Thyroid gland (tissue), 4 donors: ENCODE measurements around the gene DDX53. TPM values are rescaled to one million over a fixed set of nuclear protein-coding genes. Genes with fewer than 3 reads are reported as not detected.

Experiments
- DNase-seq, 2 donors: peaks; one replicate each; pipeline ENCODE4 v3.0.0-alpha.2; 2019
- H3K27ac ChIP-seq, 3 donors: fragments of 200-600 bp; sonication (generic); 1 replicate in 2 of 3; 2 replicates in 1 of 3; pipeline ENCODE4 v1.5.1; 2016 to 2019; ENCODE audit warnings: mild to moderate bottlenecking in 1 of 3, moderate library complexity in 1 of 3
- H3K27me3 ChIP-seq: fragments of 200-600 bp; sonication (generic); one replicate; pipeline ENCODE4 v1.5.1; 2019
- H3K36me3 ChIP-seq, 2 donors: fragments of 200-600 bp; sonication (generic); one replicate each; pipeline ENCODE4 v1.5.1; 2016 to 2019
- H3K4me1 ChIP-seq, 2 donors: fragments of 200-600 bp; sonication (generic); one replicate each; pipeline ENCODE4 v1.5.1; 2017 to 2019
- H3K4me3 ChIP-seq, 3 donors: fragments of 200-600 bp; sonication (generic); replicated peaks in 1 of 3; 1 replicate in 2 of 3; 2 replicates in 1 of 3; pipeline ENCODE4 v1.5.1; 2016; ENCODE audit warnings: mild to moderate bottlenecking in 1 of 3
- H3K9me3 ChIP-seq: fragments of 200-600 bp; sonication (generic); one replicate; pipeline ENCODE4 v1.5.1; 2017
- CTCF ChIP-seq, 6 experiments: fragments of 200-600 bp in 3 of 6; fragments of 450-650 bp in 3 of 6; sonication (generic) in 3 of 6; IDR thresholded peaks; one replicate each; pipeline ENCODE4 v1.5.1; 2016 to 2019; ENCODE audit warnings: antibody characterized with exemption in 6 of 6, mild to moderate bottlenecking in 2 of 6, inconsistent platforms in 1 of 6, moderate library complexity in 1 of 6
- POLR2A ChIP-seq, 2 donors: fragments of 450-650 bp; IDR thresholded peaks; one replicate each; pipeline ENCODE4 v1.6.1; 2017; ENCODE audit warnings: antibody characterized with exemption in 2 of 2, mild to moderate bottlenecking in 2 of 2, moderate library complexity in 1 of 2
- WGBS, 2 donors: methylation state at CpG; one replicate each; pipeline ENCODE4 v1.1.5; 2017; 5-methylcytosine and 5-hydroxymethylcytosine counted together
- intact Hi-C: fragments of 100-400 bp; cut with DNase I; formaldehyde crosslinking; loops from one replicate; pipeline ENCODE4 v1.15.1; 2023
- total RNA-seq, 4 donors: library from RNA; depleted of rRNA; stranded (reverse); fragments of >200 nt; gene quantifications; one replicate each; pipeline ENCODE4 v1.2.3, GENCODE V29; 2016

The DDX53 gene
- total RNA-seq = not detected

GRCh38 chrX:22999696-23000223 lies at the start of gene DDX53:
DDX53 (plus strand) TSS chrX:22999960; CDS start chrX:23000058, 98 bp downstream.
- H3K4me1 ChIP-seq = no peaks in the 10 kb centered on the region
- TF ChIP-seq POLR2A (IDR thresholded peaks at IDR 0.05) (no peak), CTCF (IDR thresholded peaks at IDR 0.05) (no peak)
- no peak within 1 kb of the TSS for H3K4me3 ChIP-seq
- intact Hi-C loops = no loop called here
- no peaks in the 10 kb centered on the region for H3K27me3 ChIP-seq
- no peaks in the 10 kb centered on the region for H3K36me3 ChIP-seq
- no peaks in the 10 kb centered on the region for H3K9me3 ChIP-seq
- WGBS, 2 donors = 92 to 93% methylated on average over 15 to 22 of the region's 23 CpGs
- no peak for DNase-seq
- no peak within 1 kb of the TSS for H3K27ac ChIP-seq

- no peak overlapping the region for H3K4me3 ChIP-seq
- WGBS, 2 donors = 83 to 92% methylated on average over 5 of the region's 5 CpGs
- no peak for DNase-seq
Observed at GRCh38 chrX:22950269-22951266, 49.2 kb upstream of the DDX53 start.

GRCh38 chrX:22952010-22952409 lies 47.8 kb upstream of the DDX53 start:
- TF ChIP-seq POLR2A (IDR thresholded peaks at IDR 0.05) (no peak), CTCF (IDR thresholded peaks at IDR 0.05) (no peak)
- WGBS, 2 donors = 38 to 44% methylated on average over 6 of the region's 6 CpGs
- Histone ChIP-seq H3K36me3 (no peaks in the 10 kb centered on the region), H3K4me3 (no peak overlapping the region), H3K4me1 (no peaks in the 10 kb centered on the region), H3K27ac (no peak overlapping the region), H3K27me3 (no peaks in the 10 kb centered on the region), H3K9me3 (no peaks in the 10 kb centered on the region)
- intact Hi-C loops = no loop called here
- no peak for DNase-seq

More at GRCh38 chrX:22950269-22951266, 49.2 kb upstream of the DDX53 start:
- Histone ChIP-seq H3K27me3 (no peaks in the 10 kb centered on the region), H3K4me1 (no peaks in the 10 kb centered on the region), H3K27ac (no peak overlapping the region), H3K36me3 (no peaks in the 10 kb centered on the region), H3K9me3 (no peaks in the 10 kb centered on the region)
- TF ChIP-seq POLR2A (IDR thresholded peaks at IDR 0.05) = no peak
- TF ChIP-seq CTCF (IDR thresholded peaks at IDR 0.05) = no peak
- intact Hi-C loops = no loop called here

GRCh38 chrX:22958250-22958649 lies 41.5 kb upstream of the DDX53 start:
- no peaks in the 10 kb centered on the region for H3K27me3 ChIP-seq
- DNase-seq = no peak
- H3K4me3 ChIP-seq = no peak overlapping the region
- no peaks in the 10 kb centered on the region for H3K9me3 ChIP-seq
- TF ChIP-seq CTCF (IDR thresholded peaks at IDR 0.05) = no peak
- TF ChIP-seq POLR2A (IDR thresholded peaks at IDR 0.05) = no peak
- no peak overlapping the region for H3K27ac ChIP-seq
- no peaks in the 10 kb centered on the region for H3K4me1 ChIP-seq
- 95 to 100% methylated on average over 2 of the region's 2 CpGs for WGBS, 2 donors
- H3K36me3 ChIP-seq = no peaks in the 10 kb centered on the region
- intact Hi-C loops = no loop called here
